Globus pallidus (tissue), 1 donor: ENCODE measurements around the gene FAP.

ENCODE experiments used
- DNase-seq: peaks from one replicate; pipeline ENCODE4 v3.0.0-alpha.2; 2015; ENCODE audit warnings: low spot score

Gene FAP

GRCh38 chr2:162126111-162126519 is 117.1 kb downstream of the FAP start:
- DNase-seq: peak; percentile 46

DNA sequence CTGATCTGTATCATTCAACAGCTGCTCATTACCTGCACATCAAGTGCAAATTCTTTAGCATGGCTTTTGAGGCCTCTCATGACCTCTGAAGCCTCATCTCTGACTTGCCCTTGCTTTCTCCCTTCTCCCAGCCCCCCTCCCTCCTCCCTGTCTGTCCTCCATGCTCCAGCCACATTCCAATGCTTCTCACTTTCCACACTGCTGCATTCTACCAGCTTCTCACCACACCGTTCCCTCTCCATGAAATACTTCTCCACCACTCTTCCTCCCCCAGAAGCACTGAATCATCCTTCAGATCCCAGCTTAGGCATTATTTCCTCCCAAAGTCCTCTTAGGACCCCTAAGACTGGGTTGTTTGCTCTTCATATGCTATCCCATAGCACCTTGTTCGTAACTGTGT is 118.1 kb downstream of the FAP start:
- DNase-seq: no peak

DNA sequence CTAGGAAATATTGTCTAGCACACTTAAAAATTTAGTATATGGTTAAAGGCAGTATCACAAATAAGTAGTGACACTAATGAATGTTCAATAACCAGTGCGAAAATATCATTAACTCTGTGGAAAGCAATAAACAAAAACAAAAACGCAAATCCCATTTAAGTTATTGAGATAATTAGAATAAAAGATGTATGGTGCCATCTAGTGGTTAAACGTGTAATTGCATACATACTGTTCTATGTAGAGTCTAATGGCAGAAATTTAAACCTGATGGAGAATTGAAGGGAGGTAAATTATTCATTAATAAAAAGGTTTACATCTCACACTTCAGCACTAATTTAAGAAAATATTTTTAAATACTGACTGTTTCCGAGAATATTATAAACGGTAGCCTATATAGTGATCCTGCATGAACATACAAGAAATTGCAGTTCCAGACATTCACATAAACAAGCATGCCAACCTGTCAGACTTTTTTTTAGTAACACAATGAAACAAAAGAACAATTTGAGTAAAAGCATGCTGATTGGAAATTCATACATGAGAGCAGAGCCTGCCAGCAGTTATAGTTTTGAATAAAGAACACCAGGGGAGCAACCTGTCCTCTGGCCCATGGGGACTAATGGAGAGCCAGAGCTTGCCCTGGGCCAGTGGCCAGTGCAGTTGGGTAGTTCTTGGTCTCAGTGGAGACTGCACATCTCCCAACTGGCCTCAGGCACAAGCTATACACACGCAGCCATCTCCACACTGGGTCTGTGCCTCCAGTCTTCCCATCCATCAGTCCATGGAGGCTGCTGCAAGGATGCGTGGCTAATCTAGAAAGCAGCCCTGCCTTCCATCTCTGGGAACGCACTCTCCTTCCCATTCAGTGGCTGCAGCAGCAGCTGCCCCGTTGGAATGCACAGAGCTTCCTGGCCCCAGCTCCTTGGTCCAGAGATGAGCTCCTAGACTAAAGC is 119.2 kb downstream of the FAP start:
- peak; percentile 55 for DNase-seq
